GM20431 (cell line): Measurements from ENCODE around the gene HRH4.

Experiments used
- in situ Hi-C: fragments of 300-500 bp; cut with MseI, MboI; formaldehyde crosslinking; loops from one replicate; pipeline ENCODE4 v1.15.0; 2020; ENCODE audit warnings: low sequenced_read_pairs; ENCODE audit not compliant: unreplicated experiment

Gene HRH4

GRCh38 chr18:24460388-24460787, at the start of gene HRH4:
Gene HRH4, plus strand, starts transcription at chr18:24460637. Its CDS starts 92 bp downstream, at chr18:24460729.
- in situ Hi-C loops, result no loop called here

- in situ Hi-C loops, result no loop called here
Measured at GRCh38 chr18:24413148-24413547, 47.3 kb upstream of the HRH4 start.

- in situ Hi-C loops, result no loop called here
Measured at GRCh38 chr18:24414349-24415003, 46.0 kb upstream of the HRH4 start.

GRCh38 chr18:24417480-24417879, 43.0 kb upstream of the HRH4 start:
- in situ Hi-C loops, result no loop called here

GRCh38 chr18:24420551-24420950, 39.9 kb upstream of the HRH4 start:
- in situ Hi-C loops, result no loop called here

- in situ Hi-C loops, result no loop called here
Measured at GRCh38 chr18:24421831-24422230, 38.6 kb upstream of the HRH4 start.

- in situ Hi-C loops, result no loop called here
Measured at GRCh38 chr18:24426073-24426397, 34.4 kb upstream of the HRH4 start.

- in situ Hi-C loops, result no loop called here
Measured at GRCh38 chr18:24426398-24427294, 33.8 kb upstream of the HRH4 start, which contains the start of gene IMPACT. Gene IMPACT, plus strand, starts transcription at chr18:24426670. Its CDS starts 87 bp downstream, at chr18:24426757.

- in situ Hi-C loops, result no loop called here
Measured at GRCh38 chr18:24427484-24427883, 33.0 kb upstream of the HRH4 start.

GRCh38 chr18:24428709-24429108, 31.7 kb upstream of the HRH4 start:
- in situ Hi-C loops, result no loop called here

GRCh38 chr18:24429188-24429587, 31.2 kb upstream of the HRH4 start:
- in situ Hi-C loops, result no loop called here

- in situ Hi-C loops, result no loop called here
Measured at GRCh38 chr18:24432618-24433017, 27.8 kb upstream of the HRH4 start.

- in situ Hi-C loops, result no loop called here
Measured at GRCh38 chr18:24436939-24437338, 23.5 kb upstream of the HRH4 start.

GRCh38 chr18:24443870-24444269, 16.6 kb upstream of the HRH4 start:
- in situ Hi-C loops, result no loop called here

GRCh38 chr18:24446453-24446852, 14.0 kb upstream of the HRH4 start:
- in situ Hi-C loops, result no loop called here

- in situ Hi-C loops, result no loop called here
Measured at GRCh38 chr18:24446953-24447538, 13.4 kb upstream of the HRH4 start.

GRCh38 chr18:24447961-24448360, 12.5 kb upstream of the HRH4 start:
- in situ Hi-C loops, result no loop called here

- in situ Hi-C loops, result no loop called here
Measured at GRCh38 chr18:24456549-24456948, 3.9 kb upstream of the HRH4 start.

- in situ Hi-C loops, result no loop called here
Measured at GRCh38 chr18:24459772-24460171, 665 bp upstream of the HRH4 start.

GRCh38 chr18:24461996-24462395, 1.6 kb downstream of the HRH4 start:
- in situ Hi-C loops, result no loop called here
